AG04450 (cell line): ENCODE results near the gene PRKG1. TPM values are rescaled to one million over a fixed set of nuclear protein-coding genes. Genes with fewer than 3 reads are reported as not detected.

Source experiments
- CTCF ChIA-PET: fragments of 300-600, 350-600 bp; formaldehyde crosslinking; extraction: SDS; loops from one replicate; lab custom pipeline; 2022; ENCODE audit warnings: antibody characterized with exemption, inconsistent platforms; lab: Charles Lee
- POLR2A ChIA-PET: fragments of 350-600 bp; formaldehyde crosslinking; extraction: SDS; loops from one replicate; lab custom pipeline; 2021; ENCODE audit warnings: antibody characterized with exemption, inconsistent platforms; lab: Yijun Ruan, JAX
- DNase-seq: peaks from one replicate; pipeline ENCODE4 v3.0.0-alpha.2; 2011; ENCODE audit warnings: low read depth, low spot score
- H3K27ac ChIP-seq: one replicate; pipeline ENCODE4 v1.5.1; 2012; ENCODE audit warnings: low read depth, low read length, control low read depth
- H3K27me3 ChIP-seq: one replicate; pipeline ENCODE4 v1.6.0; 2012; ENCODE audit warnings: low read length; ENCODE audit not compliant: control insufficient read depth, insufficient read depth
- H3K4me3 ChIP-seq: 2 replicates; pipeline ENCODE4 v1.5.1; 2011; ENCODE audit warnings: mild to moderate bottlenecking, low read depth, low read length, control low read depth
- H3K9me3 ChIP-seq: 2 replicates; pipeline ENCODE4 v1.5.1; 2012; ENCODE audit warnings: low read length; ENCODE audit not compliant: control insufficient read depth, insufficient read depth
- polyA plus RNA-seq: library from polyadenylated mRNA; depleted of rRNA; stranded (reverse); fragments of >200 nt; gene quantifications from 2 replicates; pipeline ENCODE4 v1.2.3, GENCODE V29; 2011
- TF ChIP-seq, protein P1 (sequence below): IDR thresholded peaks from 2 replicates; pipeline ENCODE4 v1.5.1; 2011; ENCODE audit warnings: low read depth, low read length, control low read depth, inconsistent platforms

The PRKG1 gene
- polyA plus RNA-seq, 1 experiment = 19.0 TPM

DNA sequence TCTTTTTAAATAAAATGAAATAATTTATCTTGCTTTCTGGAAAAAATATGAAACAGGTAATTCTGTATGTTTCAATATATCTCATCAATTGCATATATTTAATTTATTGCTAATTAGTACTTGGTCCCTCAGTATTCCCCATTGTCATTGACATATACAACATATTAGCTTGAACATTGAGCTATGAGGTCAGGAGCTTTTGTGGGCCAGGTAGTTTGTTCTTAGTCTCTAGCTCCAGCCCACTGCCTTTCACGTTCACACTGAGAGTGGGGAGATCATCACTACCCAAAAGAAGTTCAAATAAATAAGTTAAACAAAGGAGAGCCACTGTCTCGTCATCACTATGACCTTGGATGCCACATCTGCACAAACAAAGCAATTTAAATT is 1185.1 kb downstream of the PRKG1 start:
- Histone ChIP-seq H3K27me3 (no peaks in the 10 kb centered on the region), H3K4me3 (no peak overlapping the region), H3K27ac (no peak overlapping the region), H3K9me3 (no peaks in the 10 kb centered on the region)
- CTCF ChIA-PET = no interaction called here
- DNase-seq = no peak
- TF ChIP-seq, protein P1, sequence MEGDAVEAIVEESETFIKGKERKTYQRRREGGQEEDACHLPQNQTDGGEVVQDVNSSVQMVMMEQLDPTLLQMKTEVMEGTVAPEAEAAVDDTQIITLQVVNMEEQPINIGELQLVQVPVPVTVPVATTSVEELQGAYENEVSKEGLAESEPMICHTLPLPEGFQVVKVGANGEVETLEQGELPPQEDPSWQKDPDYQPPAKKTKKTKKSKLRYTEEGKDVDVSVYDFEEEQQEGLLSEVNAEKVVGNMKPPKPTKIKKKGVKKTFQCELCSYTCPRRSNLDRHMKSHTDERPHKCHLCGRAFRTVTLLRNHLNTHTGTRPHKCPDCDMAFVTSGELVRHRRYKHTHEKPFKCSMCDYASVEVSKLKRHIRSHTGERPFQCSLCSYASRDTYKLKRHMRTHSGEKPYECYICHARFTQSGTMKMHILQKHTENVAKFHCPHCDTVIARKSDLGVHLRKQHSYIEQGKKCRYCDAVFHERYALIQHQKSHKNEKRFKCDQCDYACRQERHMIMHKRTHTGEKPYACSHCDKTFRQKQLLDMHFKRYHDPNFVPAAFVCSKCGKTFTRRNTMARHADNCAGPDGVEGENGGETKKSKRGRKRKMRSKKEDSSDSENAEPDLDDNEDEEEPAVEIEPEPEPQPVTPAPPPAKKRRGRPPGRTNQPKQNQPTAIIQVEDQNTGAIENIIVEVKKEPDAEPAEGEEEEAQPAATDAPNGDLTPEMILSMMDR = no peak
- POLR2A ChIA-PET = no interaction called here

DNA sequence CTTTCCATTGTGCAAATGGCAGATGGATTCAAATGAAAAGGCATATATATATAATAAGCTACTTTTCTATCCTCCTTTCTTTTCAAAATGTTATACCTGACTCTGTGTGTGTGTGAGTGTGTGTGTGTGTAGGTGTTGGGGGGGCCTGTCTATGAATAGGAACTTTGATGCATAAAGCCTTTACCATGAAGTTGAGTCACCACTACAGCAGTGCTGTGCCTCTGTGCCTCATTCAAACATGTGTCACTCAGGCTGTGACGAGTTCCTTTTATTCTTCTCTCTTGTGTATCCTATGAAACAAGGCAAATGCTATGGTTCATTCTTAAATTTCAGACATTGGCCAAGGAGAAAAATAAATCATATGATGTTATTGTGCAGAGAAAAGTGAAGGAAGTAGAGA is 1187.1 kb downstream of the PRKG1 start:
- CTCF ChIA-PET = interaction anchor here (1.0 kb wide), 1 partner anchor 45 kb away, joined by 4 read pairs; no protein-coding TSS in a partner anchor

DNA sequence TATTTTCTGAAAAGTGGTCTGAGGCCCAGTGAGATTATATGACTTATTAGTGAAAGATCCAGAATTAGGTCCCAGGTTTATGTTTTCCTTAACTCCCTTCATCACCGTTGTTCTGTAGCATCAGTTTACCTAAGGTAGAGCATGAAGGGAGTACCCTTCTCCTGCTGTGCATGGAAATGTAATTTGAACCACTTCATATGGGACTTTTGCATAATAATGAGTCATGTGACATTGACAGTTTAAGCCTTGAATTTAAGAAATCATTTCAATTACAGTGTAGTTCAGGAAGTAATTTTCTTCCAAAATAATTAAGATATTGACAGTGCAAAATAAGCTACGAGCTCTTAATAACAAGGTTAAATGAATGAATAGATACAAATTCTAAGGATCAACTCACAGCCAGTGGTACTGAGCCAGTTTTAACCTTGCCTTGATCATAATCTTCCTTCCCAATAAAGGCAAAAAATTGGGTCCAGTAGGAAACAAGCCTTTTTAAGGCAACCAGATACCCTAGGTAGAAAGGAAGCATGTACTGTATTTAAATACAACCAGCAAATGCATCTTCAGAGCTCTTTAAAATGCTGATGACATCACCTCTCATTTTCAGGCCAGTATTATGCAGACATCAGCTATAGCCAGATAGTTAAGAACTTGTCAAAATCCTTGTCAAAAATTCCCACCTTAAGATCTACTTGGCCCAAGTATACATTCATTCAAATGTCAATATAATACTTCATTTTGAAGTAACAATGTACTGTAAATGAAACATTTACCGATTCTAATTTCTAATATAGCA is 1191.0 kb downstream of the PRKG1 start:
- Histone ChIP-seq H3K27ac (no peak overlapping the region), H3K27me3 (no peaks in the 10 kb centered on the region), H3K9me3 (no peaks in the 10 kb centered on the region), H3K4me3 (no peak overlapping the region)
- CTCF ChIA-PET = interaction anchor here (1.4 to 1.8 kb wide), 2 partner anchors 10 to 43 kb away, joined by 3 to 4 read pairs; no protein-coding TSS in a partner anchor
- no peak for DNase-seq
- POLR2A ChIA-PET = no interaction called here
- TF ChIP-seq, protein P1 = no peak

More for the DNA sequence above, 1187.1 kb downstream of the PRKG1 start:
- no peak for DNase-seq
- Histone ChIP-seq H3K27me3 (no peaks in the 10 kb centered on the region), H3K4me3 (no peak overlapping the region), H3K27ac (no peak overlapping the region), H3K9me3 (no peaks in the 10 kb centered on the region)
- TF ChIP-seq, protein P1 = no peak
- POLR2A ChIA-PET = no interaction called here

DNA sequence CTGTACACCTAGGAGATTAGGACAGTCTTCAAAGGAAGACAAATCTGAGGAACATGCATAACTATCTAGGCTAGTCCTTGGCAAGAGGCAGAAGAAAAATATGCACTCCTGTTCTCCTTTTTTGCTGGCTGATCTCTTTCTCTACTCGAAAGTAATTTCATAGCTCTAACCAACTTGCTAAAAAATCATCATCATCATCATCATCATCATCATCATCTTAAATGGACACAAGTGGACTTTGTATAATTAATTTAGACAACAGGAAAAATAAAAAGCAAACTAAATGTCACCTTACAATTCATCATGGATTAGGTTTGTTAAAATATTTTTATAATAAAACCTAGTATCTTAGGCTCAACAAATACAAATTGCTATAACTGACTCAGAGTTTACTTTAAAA is 1192.6 kb downstream of the PRKG1 start:
- TF ChIP-seq, protein P1 = no peak
- ChIA-PET POLR2A (no interaction called here), CTCF (interaction anchor here (1.4 kb wide), 1 partner anchor 50 kb away, joined by 3 read pairs; no protein-coding TSS in a partner anchor)
- H3K27ac ChIP-seq = no peak overlapping the region
- no peak for DNase-seq
- no peaks in the 10 kb centered on the region for H3K9me3 ChIP-seq
- no peaks in the 10 kb centered on the region for H3K27me3 ChIP-seq
- H3K4me3 ChIP-seq = no peak overlapping the region

DNA sequence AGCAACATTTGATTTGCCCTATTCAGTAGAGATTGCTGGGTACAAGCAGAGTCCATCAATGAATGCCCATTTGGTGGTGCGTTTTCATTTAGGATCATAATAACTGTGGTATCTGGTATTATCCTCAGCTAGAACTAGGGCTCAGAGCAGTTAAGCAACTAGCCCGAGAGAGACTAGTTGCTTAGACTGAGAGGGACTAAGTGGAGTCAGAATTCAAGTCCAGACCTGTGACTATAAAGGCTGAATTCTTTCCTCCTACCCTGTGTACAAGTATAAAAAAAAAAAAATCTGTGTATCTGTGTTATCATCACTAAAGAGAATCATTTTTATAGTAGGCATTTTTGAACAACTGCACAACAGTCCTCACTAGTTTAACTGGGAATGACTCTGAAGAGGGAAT is 1194.5 kb downstream of the PRKG1 start:
- DNase-seq = no peak
- POLR2A ChIA-PET = no interaction called here
- TF ChIP-seq, protein P1 = no peak
- no peak overlapping the region for H3K4me3 ChIP-seq
- CTCF ChIA-PET = interaction anchor here (1.3 kb wide), 1 partner anchor 1205 kb away, joined by 3 read pairs; no protein-coding TSS in a partner anchor
- H3K9me3 ChIP-seq = no peaks in the 10 kb centered on the region
- H3K27me3 ChIP-seq = no peaks in the 10 kb centered on the region
- H3K27ac ChIP-seq = no peak overlapping the region
